ENCODE measurements around the gene FAM78A. TPM values are rescaled to one million over a fixed set of nuclear protein-coding genes. Genes with fewer than 3 reads are reported as not detected.
"Not testable (repeated sequence)": the region's sequence is repeated elsewhere in the genome, so short reads cannot be mapped to it uniquely, and the experiment has no call there.

The FAM78A gene
- polyA plus RNA-seq, 3 donors from 2014 or later: 5.0 to 20.8 (median 7.5) TPM

GRCh38 chr9:131227959-131228460 lies 48.3 kb downstream of the FAM78A start:
- DNase-seq: no peak
- H3K27me3 Mint-ChIP-seq (ENCODE audit: low read depth in 3 of 3): peaks cover 0 to 4% (median 3%) of the 10 kb centered on the region in 3 donors
- no peaks in the 10 kb centered on the region for H3K9me3 Mint-ChIP-seq
- no peak overlapping the region for H3K4me3 Mint-ChIP-seq
- H3K27ac Mint-ChIP-seq: peak overlapping the region in 1 of 6 donors; percentile 67
- H3K36me3 Mint-ChIP-seq: peaks cover 13 to 26% (median 25%) of the 10 kb centered on the region in 3 donors
- no peaks in the 10 kb centered on the region for H3K4me1 Mint-ChIP-seq

- no peak overlapping the region for H3K4me3 Mint-ChIP-seq
- H3K36me3 Mint-ChIP-seq: peaks cover 18 to 30% (median 25%) of the 10 kb centered on the region in 3 donors
- no peak overlapping the region for H3K27ac Mint-ChIP-seq
These were observed 49.0 kb downstream of the FAM78A start for GRCh38 chr9:131227112-131227958.

GRCh38 chr9:131226226-131226625 lies 50.1 kb downstream of the FAM78A start:
- Mint-ChIP-seq H3K27me3 (ENCODE audit: low read depth in 3 of 3) (peaks cover 0 to 2% (median 2%) of the 10 kb centered on the region in 3 donors), H3K4me1 (no peaks in the 10 kb centered on the region), H3K27ac (peak overlapping the region in 1 of 6 donors; percentile 71), H3K9me3 (no peaks in the 10 kb centered on the region), H3K36me3 (peaks cover 18 to 25% (median 25%) of the 10 kb centered on the region in 3 donors), H3K4me3 (no peak overlapping the region)
- no peak for DNase-seq

More at GRCh38 chr9:131227112-131227958, 49.0 kb downstream of the FAM78A start:
- DNase-seq: no peak
- H3K4me1 Mint-ChIP-seq: no peaks in the 10 kb centered on the region
- no peaks in the 10 kb centered on the region for H3K9me3 Mint-ChIP-seq
- peaks cover 0 to 4% (median 3%) of the 10 kb centered on the region in 3 donors for H3K27me3 Mint-ChIP-seq (ENCODE audit: low read depth in 3 of 3)

- no peaks in the 10 kb centered on the region for H3K9me3 Mint-ChIP-seq
- no peak for DNase-seq
- peaks cover 0 to 2% (median 0%) of the 10 kb centered on the region in 3 donors for H3K27me3 Mint-ChIP-seq (ENCODE audit: low read depth in 3 of 3)
- peak overlapping the region in 1 of 6 donors; percentile 57 for H3K27ac Mint-ChIP-seq
- H3K4me1 Mint-ChIP-seq: peaks cover 0 to 1% of the 10 kb centered on the region in 2 donors
- no peak overlapping the region for H3K4me3 Mint-ChIP-seq
- peaks cover 21 to 32% (median 31%) of the 10 kb centered on the region in 3 donors for H3K36me3 Mint-ChIP-seq
These were observed 53.9 kb downstream of the FAM78A start for GRCh38 chr9:131222460-131222859.

- H3K4me1 Mint-ChIP-seq: peaks cover 0 to 1% of the 10 kb centered on the region in 2 donors
- H3K9me3 Mint-ChIP-seq: no peaks in the 10 kb centered on the region
- no peak overlapping the region for H3K4me3 Mint-ChIP-seq
- peak overlapping the region in 1 of 6 donors; percentile 53 for H3K27ac Mint-ChIP-seq
- peaks cover 25 to 35% (median 29%) of the 10 kb centered on the region in 3 donors for H3K36me3 Mint-ChIP-seq
- no peak for DNase-seq
- H3K27me3 Mint-ChIP-seq (ENCODE audit: low read depth in 3 of 3): peaks cover 0 to 2% (median 0%) of the 10 kb centered on the region in 3 donors
These were observed 55.8 kb downstream of the FAM78A start for GRCh38 chr9:131220485-131220884.

- H3K27ac Mint-ChIP-seq: no peak overlapping the region
- no peaks in the 10 kb centered on the region for H3K9me3 Mint-ChIP-seq
- H3K4me3 Mint-ChIP-seq: no peak overlapping the region
- H3K27me3 Mint-ChIP-seq (ENCODE audit: low read depth in 3 of 3): no peaks in the 10 kb centered on the region
- no peak for DNase-seq
- H3K4me1 Mint-ChIP-seq: peaks cover 1 to 6% of the 10 kb centered on the region in 2 donors
- peaks cover 25 to 32% (median 31%) of the 10 kb centered on the region in 3 donors for H3K36me3 Mint-ChIP-seq
These were observed 57.9 kb downstream of the FAM78A start for GRCh38 chr9:131218370-131218769.

- DNase-seq: no peak
- no peak overlapping the region for H3K27ac Mint-ChIP-seq
- no peaks in the 10 kb centered on the region for H3K27me3 Mint-ChIP-seq (ENCODE audit: low read depth in 3 of 3)
- H3K4me1 Mint-ChIP-seq: peaks cover 1 to 6% of the 10 kb centered on the region in 2 donors
- peaks cover 23 to 35% (median 33%) of the 10 kb centered on the region in 3 donors for H3K36me3 Mint-ChIP-seq
- H3K9me3 Mint-ChIP-seq: peaks cover 3 to 6% (median 5%) of the 10 kb centered on the region in 6 donors
- H3K4me3 Mint-ChIP-seq: no peak overlapping the region
These were observed 58.8 kb downstream of the FAM78A start for GRCh38 chr9:131217331-131218031.

- Mint-ChIP-seq H3K27ac (peak overlapping the region in 1 of 6 donors; percentile 19), H3K27me3 (ENCODE audit: low read depth in 3 of 3) (peaks cover 0 to 4% (median 0%) of the 10 kb centered on the region in 3 donors), H3K36me3 (peaks cover 26 to 41% (median 37%) of the 10 kb centered on the region in 3 donors), H3K9me3 (peaks cover 8 to 12% (median 11%) of the 10 kb centered on the region in 6 donors), H3K4me3 (no peak overlapping the region), H3K4me1 (peaks cover 1 to 6% of the 10 kb centered on the region in 2 donors)
- DNase-seq: no peak
These were observed 59.5 kb downstream of the FAM78A start for GRCh38 chr9:131216806-131217205.

GRCh38 chr9:131214876-131215275 lies 61.4 kb downstream of the FAM78A start:
- H3K27me3 Mint-ChIP-seq (ENCODE audit: low read depth in 3 of 3): peaks cover 0 to 8% (median 2%) of the 10 kb centered on the region in 3 donors
- H3K4me3 Mint-ChIP-seq: no peak overlapping the region
- H3K9me3 Mint-ChIP-seq: peaks cover 15 to 27% (median 18%) of the 10 kb centered on the region in 6 donors
- H3K27ac Mint-ChIP-seq: peak overlapping the region in 2 of 6 donors; percentile 18 to 34
- H3K36me3 Mint-ChIP-seq: peaks cover 43 to 59% (median 48%) of the 10 kb centered on the region in 3 donors
- H3K4me1 Mint-ChIP-seq: peaks cover 1 to 6% of the 10 kb centered on the region in 2 donors
- no peak for DNase-seq

GRCh38 chr9:131214286-131214856 lies 61.9 kb downstream of the FAM78A start:
- DNase-seq: no peak
- Mint-ChIP-seq H3K27me3 (ENCODE audit: low read depth in 3 of 3) (peaks cover 0 to 8% (median 2%) of the 10 kb centered on the region in 3 donors), H3K9me3 (peaks cover 15 to 27% (median 18%) of the 10 kb centered on the region in 6 donors), H3K27ac (peak overlapping the region in 1 of 6 donors; percentile 34), H3K4me3 (no peak overlapping the region), H3K36me3 (peaks cover 46 to 63% (median 47%) of the 10 kb centered on the region in 3 donors), H3K4me1 (peaks cover 1 to 6% of the 10 kb centered on the region in 2 donors)

GRCh38 chr9:131211920-131212319 lies 64.4 kb downstream of the FAM78A start:
- not testable (repeated sequence) for DNase-seq; H3K4me3 Mint-ChIP-seq; H3K4me1 Mint-ChIP-seq; H3K27me3 Mint-ChIP-seq (ENCODE audit: low read depth in 3 of 3)
- peak overlapping the region in 1 of 6 donors; percentile 30 for H3K27ac Mint-ChIP-seq
- H3K9me3 Mint-ChIP-seq: peaks cover 15 to 27% (median 18%) of the 10 kb centered on the region in 6 donors
- peaks cover 51 to 56% (median 53%) of the 10 kb centered on the region in 3 donors for H3K36me3 Mint-ChIP-seq

Measured in immature natural killer cell (primary cell).